Measurements from ENCODE around the gene ATP1B1.

Gene ATP1B1

GRCh38 chr1:169098380-169098779, 8.1 kb upstream of the ATP1B1 start:
- DNase-seq: no peak

DNA sequence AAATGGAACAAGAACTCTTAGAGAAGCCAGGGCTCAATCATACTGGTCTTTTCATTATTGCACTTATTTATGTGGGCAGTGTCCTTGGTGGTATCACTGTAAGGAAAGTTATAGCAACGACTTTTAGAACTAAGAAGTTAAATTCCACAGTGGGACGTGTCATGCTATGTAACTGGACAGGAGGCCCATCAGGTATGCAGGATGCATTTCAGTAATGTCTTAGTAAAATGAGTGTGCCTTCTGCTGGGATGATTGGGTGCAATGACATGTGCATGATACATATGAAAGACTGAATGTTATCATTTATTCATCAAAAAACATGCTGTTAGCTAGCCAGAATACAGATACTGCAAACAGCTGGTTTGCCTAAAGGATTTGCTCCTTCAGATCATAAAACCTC, 6.9 kb upstream of the ATP1B1 start:
- no peak for DNase-seq

- DNase-seq: no peak
These were observed 6.3 kb upstream of the ATP1B1 start for GRCh38 chr1:169100208-169100607.

GRCh38 chr1:169100651-169101088, 5.8 kb upstream of the ATP1B1 start:
- no peak for DNase-seq

- peak; percentile 35 for DNase-seq
These were observed 3.9 kb upstream of the ATP1B1 start for GRCh38 chr1:169102567-169102966.

- no peak for DNase-seq
These were observed 3.5 kb upstream of the ATP1B1 start for GRCh38 chr1:169103002-169103401.

- DNase-seq: no peak
These were observed 3.0 kb upstream of the ATP1B1 start for GRCh38 chr1:169103480-169103893.

DNA sequence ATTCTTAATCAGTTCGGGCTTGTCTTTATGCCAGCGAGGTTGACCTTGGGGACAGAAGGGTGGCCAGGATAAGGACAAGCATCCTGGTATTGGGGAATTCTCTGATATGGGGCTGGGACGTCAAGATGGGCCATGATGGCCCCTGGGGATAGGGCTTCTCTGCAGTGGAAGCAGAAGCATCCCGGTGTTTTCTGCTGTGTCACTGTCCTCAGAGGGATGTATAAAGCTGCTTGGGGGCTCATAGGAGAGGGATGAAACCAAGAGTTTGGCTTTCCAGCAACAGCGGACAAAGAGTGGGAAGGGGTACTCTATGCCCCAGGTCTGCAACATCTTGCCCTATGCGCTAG, 1.4 kb upstream of the ATP1B1 start:
- no peak for DNase-seq

DNA sequence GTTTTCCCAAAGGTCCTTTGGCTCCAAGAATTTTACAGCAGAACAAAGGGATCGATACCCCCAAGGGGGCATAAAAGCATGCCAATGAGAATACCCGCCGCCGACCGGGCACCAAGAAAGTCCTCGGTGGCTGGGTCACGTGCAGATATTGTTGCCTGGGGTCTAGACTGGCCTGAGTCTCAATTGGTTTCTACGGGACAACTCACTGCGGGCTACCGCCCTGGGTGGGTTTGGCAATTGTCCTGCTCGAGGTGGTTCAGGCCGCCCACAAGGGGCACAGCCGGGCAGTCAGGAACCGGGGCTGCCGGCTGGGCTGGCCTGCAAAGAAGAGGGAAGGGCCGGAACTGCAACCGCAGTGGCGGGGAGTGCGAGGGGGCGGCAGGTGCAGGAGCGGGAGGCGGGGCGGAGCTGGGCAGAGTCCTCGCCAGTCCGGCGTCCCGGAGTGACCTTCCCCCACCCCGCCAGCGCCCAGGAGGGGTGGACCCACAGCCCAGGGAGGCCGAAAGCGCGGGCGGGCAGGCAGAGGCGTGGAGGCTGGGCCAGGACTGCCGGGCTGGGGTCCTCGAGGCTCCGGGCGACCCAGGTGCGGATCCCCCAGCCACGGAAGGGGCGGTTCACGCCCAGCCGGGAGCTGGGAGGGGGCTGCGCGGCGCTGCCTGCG, 926 bp upstream of the ATP1B1 start:
- DNase-seq: no peak

GRCh38 chr1:169106921-169107602, 572 bp downstream of the ATP1B1 start:
- DNase-seq: no peak

DNA sequence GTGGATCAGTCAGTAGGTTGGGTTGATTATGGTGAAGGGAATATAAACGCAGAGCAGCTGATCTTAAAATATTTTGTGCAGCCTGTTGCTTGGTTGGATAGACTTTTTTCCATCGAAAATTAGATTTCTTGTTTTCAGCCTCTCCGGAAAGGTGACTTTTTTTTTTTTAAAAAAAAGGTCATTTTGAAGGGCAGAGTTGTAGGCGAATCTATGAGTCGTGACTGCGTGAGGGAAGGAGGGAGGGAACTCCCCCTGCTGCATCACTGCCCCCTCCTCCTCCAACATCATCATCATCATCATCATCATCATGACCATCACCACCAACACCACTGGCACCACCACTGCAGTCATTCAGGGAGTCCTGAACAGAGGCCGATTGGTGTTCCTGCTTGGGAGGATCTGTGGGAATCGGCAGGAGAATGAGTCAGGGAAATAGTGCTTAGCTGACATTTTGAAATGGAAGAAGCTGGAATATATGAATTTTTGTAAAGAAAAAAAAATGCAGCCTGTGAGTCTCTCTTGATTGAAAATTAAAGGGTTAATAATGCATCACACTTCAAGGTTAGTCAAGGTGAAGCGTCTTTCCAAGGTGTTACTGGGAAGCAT, 1.2 kb downstream of the ATP1B1 start:
- DNase-seq: no peak

DNA sequence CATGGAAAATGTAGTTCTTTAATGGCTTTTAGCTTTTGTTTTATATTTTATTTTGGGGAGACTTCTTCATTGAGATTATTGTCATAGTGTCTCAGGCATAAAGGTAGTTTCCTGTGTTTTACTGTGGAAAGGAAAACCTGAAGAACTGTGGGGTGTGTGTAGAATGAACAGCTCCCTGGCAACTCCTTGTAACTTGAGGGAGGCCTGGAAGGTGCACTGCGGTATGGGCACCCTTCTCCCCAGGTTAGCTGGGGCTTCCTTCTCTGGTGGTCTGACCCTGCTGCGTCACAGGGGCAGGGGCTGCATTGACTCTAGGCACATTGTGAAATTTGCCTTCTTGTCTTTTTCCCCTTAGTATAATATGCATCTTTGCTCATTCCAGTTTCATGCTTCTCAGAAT, 1.7 kb downstream of the ATP1B1 start:
- DNase-seq: no peak

DNA sequence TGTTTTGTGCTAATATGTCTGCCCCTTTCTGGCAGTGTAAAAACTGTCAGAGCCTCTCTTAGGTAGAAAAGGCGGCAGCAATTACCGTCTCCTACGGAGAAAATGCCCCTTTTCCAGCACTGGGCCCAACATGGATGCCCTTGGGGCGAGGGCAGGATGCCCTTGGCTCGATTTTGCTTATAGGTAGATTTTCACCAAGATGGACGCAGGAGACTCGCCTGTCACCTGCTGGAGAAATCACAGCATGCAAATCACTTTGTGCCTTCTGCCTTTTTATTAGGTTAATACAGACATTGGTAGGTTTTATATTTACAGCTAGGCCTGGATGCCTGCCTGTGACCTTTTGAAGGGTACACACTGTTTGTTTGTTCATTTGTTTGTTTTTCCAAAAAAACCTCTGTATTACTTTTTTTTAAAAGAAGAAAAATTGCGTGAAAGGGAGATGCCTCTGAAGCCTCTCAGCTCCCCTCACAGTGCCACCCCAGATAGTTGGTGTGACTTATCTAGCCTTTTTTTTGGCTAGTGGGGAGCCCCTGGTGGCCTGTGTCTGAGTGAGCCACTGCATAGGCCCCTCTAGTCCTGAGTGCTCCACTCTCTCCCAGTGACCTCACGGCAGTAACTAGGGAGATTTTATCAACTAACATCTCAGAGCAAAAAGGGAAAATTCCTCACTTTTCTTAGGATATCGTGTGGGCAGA, 2.5 kb downstream of the ATP1B1 start:
- DNase-seq: no peak

DNA sequence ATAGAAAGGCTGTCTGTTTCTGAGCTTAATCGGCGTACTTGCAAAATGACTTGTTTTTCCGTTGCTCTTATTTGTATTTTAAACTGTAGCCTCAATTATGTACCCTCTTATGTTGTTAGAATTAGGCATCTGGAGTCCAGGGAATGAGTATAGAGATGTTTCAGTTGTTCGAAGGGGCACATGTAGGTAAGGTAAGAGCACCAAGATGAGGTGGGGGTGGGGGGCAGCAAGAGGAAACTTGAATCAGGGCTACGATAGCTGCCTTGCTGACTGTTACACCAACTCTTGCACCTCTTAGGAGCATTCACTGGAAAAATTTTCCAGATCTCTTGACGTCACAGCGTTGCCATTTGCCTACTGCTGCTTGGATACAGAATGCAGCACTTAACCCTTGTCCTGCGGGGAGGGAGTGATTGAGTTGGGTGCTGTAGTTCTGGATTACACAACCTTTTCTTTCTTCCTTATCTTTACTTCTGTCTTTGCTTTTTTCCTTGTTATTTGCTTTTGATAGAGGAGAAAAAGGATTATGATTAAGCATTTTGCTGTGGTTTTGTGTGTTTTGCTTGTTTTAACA, 3.2 kb downstream of the ATP1B1 start:
- peak; percentile 76 for DNase-seq

GRCh38 chr1:169110236-169110635, 3.7 kb downstream of the ATP1B1 start:
- no peak for DNase-seq

GRCh38 chr1:169110689-169111447, 4.4 kb downstream of the ATP1B1 start:
- peak; percentile 42 for DNase-seq

DNA sequence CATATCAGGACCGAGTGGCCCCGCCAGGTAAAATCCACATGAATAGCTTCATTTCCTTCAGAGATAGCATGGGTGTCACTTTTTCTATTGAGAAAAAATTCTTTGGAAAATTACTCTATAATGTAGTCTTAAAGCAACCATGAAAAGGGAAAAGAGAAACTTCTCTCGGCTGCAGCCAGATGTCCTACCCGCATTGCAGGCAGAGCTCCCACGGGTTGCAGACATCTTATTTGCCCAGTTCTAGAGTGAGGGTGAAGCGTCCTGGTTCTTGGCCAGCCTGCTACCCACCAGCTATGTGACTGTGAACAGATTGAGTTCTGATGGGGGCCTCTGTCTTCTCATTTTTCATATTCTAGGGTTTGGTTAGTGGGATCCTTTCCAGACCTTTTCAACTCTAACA, 5.0 kb downstream of the ATP1B1 start:
- DNase-seq: no peak

GRCh38 chr1:169112241-169112640, 5.8 kb downstream of the ATP1B1 start:
- no peak for DNase-seq

DNA sequence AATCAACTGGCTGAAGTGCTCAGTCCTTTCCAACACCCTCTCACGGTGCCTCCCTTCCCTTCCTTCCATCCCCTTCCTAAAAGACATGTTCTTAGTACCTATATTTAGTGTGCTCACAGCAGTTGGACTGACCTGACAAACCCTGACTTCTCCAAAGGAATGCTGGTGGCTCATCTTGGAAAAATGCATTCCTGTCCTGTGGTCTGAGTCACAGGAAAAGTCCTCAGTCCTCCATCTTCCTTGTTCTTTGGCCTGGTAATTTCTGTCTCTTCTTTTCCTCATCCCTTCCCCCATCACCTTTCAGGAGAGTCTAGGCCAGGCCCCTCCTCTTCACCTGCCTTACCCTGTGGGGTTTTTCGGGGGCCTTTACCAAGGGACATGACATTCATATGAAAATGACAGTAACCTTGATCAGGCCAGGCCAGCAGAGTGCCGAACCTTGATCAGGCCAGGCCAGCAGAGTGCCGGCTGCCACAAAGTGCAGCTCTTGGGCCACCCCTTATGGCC, 7.2 kb downstream of the ATP1B1 start:
- peak; percentile 72 for DNase-seq

DNA sequence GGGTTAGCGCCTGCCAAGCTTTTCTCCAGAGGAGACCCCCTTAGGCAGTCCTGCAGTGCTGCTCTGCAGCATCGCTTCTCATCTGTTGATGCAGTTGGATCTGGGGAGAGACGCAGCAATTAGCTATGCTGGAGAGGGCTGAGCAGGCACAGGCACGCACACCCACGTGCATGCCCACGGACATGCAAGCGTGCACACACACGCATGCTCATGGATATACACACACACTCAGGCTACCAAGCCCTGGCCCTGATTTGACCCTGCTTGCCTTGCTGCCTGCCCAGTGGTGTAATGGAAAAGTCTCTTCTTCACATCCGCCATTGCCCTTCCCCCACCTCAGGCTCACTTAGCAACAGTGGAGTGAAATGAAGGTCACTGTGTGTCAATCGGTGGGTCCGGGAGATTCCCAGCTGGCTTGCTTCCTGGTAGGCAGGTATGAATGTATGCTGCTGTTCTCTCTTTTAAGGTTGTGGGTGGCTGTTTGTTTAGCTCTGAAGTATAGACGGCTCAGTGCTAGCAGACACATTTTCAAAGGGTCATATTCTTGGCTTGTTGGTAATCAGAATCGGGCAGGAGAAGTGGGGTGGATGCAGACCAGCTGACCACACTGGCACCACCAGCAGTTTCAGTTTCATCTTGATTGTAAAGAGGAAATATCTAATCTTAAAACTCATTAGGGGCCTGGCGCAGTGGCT, 9.5 kb downstream of the ATP1B1 start:
- DNase-seq: no peak

DNA sequence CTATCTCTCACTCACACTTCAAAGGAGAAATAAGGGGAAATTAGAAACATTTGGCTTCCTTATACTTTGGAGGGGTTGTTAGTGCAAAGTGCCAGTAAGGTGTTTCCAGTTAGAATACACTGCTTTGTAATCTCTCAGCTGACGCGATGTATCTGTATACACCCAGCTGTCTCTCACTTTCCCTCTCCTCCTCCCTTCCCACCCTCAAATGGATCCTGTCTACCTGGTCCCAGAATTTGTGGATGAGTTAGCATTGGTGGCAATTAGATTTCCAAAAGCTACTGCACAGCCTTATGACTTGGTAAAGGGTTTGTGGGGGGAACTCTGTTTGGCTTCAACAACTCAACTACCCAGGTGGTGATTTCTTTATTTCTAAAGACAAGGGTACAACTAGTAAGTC, 10.5 kb downstream of the ATP1B1 start:
- no peak for DNase-seq

DNA sequence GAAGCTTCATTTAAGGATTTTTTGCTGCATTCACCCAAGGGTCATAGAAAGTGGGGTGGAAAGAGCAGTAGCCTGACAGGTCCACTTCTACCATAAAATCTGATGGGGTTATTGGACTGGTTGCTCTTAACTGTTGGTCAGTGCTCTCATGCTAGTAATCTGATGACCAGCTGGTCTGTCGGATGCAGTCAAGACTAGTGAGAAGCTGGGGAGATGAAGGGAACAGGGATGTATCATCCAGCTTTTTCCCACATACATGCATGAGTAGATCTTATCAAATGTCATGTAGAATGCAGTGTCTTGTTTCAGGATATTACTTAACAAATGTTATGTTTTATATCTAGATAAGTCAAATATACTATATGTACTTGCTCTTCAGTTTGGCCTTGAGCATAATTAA, 11.1 kb downstream of the ATP1B1 start:
- DNase-seq: no peak

All from amniotic stem cell (primary cell).